Measurements from ENCODE around the gene SELENOO.
"Not testable (repeated sequence)": the region's sequence is repeated elsewhere in the genome, so short reads cannot be mapped to it uniquely, and the experiment has no call there.

The SELENOO gene

GRCh38 chr22:50160947-50161346 is 39.9 kb upstream of the SELENOO start:
- ChIA-PET CTCF (interaction anchor here (1.0 kb wide), 1 partner anchor 11 kb away, joined by 3 read pairs; no protein-coding TSS in a partner anchor), POLR2A (no interaction called here)
- TF ChIP-seq, protein P1, sequence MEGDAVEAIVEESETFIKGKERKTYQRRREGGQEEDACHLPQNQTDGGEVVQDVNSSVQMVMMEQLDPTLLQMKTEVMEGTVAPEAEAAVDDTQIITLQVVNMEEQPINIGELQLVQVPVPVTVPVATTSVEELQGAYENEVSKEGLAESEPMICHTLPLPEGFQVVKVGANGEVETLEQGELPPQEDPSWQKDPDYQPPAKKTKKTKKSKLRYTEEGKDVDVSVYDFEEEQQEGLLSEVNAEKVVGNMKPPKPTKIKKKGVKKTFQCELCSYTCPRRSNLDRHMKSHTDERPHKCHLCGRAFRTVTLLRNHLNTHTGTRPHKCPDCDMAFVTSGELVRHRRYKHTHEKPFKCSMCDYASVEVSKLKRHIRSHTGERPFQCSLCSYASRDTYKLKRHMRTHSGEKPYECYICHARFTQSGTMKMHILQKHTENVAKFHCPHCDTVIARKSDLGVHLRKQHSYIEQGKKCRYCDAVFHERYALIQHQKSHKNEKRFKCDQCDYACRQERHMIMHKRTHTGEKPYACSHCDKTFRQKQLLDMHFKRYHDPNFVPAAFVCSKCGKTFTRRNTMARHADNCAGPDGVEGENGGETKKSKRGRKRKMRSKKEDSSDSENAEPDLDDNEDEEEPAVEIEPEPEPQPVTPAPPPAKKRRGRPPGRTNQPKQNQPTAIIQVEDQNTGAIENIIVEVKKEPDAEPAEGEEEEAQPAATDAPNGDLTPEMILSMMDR (IDR thresholded peaks at IDR 0.05; ENCODE audit: control extremely low read depth, extremely low read depth, low read depth, missing control alignments): no peak
- DNase-seq (ENCODE audit: extremely low spot score): no peak

DNA sequence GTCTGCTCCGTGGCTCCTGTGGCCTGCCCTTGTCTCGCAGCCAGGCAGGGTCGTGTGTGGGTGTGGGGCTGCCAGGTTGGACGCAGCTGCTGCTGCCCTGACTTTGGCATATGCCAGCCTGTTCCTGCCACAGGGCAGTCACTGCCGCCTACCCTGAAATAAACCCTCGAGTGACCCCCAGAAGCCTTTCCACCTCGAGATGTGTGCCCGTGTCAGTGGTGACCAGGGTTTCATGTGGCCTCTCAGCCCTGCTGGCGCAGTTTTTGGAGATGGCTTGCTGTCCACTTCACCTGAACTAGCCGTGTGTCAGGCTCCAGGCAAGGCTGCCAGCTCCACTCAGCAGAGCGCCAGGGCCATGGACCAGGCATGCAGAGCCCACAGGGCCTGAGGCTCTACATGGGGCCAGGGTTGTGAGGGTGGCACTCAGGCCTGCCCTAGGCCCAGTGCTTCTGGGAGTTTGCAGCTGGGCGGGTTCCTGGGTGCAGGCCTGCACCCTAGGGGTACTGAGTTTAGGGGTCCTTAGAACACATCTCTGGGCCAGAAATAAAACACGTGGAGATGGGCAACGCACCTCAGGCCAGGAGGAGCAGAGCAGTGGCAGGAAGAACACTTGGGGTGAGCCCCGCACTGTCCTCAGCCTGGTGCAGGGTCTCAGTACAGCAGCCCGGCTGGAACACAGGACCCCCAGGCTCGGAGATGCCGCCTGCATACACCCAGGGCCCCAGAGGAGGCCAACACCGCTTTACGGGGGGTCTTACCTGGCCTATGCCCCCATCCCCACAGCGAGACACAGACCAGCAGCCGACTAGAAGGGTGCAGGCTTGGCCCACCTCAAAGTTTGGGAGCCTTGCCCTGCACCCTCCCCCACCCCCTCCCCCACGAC is 39.1 kb upstream of the SELENOO start:
- TF ChIP-seq, protein P1 (IDR thresholded peaks at IDR 0.05; ENCODE audit: control extremely low read depth, extremely low read depth, low read depth, missing control alignments): no peak
- ChIA-PET CTCF (interaction anchor here (1.0 kb wide), 1 partner anchor 12 kb away, joined by 3 read pairs; no protein-coding TSS in a partner anchor), POLR2A (no interaction called here)
- no peak for DNase-seq (ENCODE audit: extremely low spot score)

DNA sequence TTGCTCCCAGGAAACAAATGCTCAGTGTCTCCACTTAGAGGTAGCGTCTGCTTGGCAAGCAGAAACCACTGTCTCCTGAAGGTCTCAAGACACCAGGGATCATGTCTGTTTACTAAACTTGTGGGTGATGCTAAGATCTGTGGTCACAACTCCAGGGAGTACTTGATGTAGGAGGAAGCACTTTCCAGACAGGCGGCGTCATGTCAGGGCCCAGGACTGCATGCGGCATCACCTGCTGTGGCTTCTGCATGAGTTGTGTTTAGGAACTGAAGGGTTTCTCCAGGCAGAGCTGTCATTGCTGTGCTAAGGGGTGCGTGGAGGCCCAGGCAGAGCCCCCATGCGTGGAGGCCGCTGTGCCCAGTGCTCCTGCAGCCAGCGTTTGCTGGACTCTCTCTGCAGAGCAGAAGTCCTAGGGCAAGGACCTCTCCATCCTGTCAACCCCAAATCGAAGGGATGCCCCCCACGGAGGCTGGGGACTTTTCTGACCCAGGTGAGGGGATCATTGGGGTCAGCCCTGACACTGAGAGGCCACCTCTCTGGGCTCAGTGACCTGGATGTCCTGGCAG is 38.3 kb upstream of the SELENOO start:
- CTCF ChIA-PET: no interaction called here
- POLR2A ChIA-PET: no interaction called here
- TF ChIP-seq, protein P1 (IDR thresholded peaks at IDR 0.05; ENCODE audit: control extremely low read depth, extremely low read depth, low read depth, missing control alignments): no peak
- DNase-seq (ENCODE audit: extremely low spot score): no peak

GRCh38 chr22:50165436-50166123 is 35.2 kb upstream of the SELENOO start:
- TF ChIP-seq, protein P1 (IDR thresholded peaks at IDR 0.05; ENCODE audit: control extremely low read depth, extremely low read depth, low read depth, missing control alignments): no peak
- ChIA-PET CTCF (interaction anchor here (1.5 kb wide), 2 partner anchors 17 to 25 kb away, joined by 4 to 5 read pairs; no protein-coding TSS in a partner anchor), POLR2A (no interaction called here)
- no peak for DNase-seq (ENCODE audit: extremely low spot score)

GRCh38 chr22:50167689-50168489 is 32.9 kb upstream of the SELENOO start:
- ChIA-PET POLR2A (no interaction called here), CTCF (interaction anchor here (0.9 kb wide), 1 partner anchor 19 kb away, joined by 3 read pairs; no protein-coding TSS in a partner anchor)
- TF ChIP-seq, protein P1 (IDR thresholded peaks at IDR 0.05; ENCODE audit: control extremely low read depth, extremely low read depth, low read depth, missing control alignments): no peak
- DNase-seq (ENCODE audit: extremely low spot score): no peak

DNA sequence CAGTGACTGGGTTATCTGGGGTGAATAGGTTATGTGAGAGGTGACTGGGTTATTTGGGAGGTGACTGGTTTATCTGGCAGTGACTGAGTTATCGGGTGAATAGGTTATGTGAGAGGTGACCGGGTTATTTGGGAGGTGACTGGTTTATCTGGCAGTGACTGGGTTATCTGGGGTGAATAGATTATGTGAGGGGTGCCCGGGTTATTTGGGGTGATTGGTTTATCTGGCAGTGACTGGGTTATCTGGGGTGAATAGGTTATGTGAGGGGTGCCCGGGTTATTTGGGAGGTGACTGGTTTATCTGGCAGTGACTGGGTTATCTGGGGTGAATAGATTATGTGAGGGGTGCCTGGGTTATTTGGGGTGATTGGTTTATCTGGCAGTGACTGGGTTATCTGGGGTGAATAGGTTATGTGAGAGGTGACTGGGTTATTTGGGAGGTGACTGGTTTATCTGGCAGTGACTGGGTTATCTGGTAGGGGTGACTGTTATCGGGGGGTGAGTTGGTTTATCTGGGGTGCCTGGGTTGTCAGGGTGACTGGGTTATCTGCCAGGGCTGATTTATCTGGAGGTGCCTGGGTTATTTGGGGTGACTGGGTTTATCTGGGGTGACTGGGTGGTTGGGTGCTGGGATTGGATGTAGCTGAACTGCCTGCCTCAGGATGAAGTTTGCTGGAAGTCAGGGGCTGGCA is 32.2 kb upstream of the SELENOO start:
- POLR2A ChIA-PET: interaction anchor here (0.6 kb wide), 1 partner anchor 47 kb away, joined by 3 read pairs; no protein-coding TSS in a partner anchor
- DNase-seq (ENCODE audit: extremely low spot score); CTCF ChIA-PET: not testable (repeated sequence)
